ENCODE data around the gene LRRTM2. TPM values are rescaled to one million over a fixed set of nuclear protein-coding genes. Genes with fewer than 3 reads are reported as not detected.

The LRRTM2 gene
- total RNA-seq, 1 donor from 2014 or later, result not detected

GRCh38 chr5:138869038-138869437 lies 6.1 kb downstream of the LRRTM2 start:
- peaks cover 17% of the 10 kb centered on the region for H3K36me3 Mint-ChIP-seq
- Histone ChIP-seq H3K27me3 (no peaks in the 10 kb centered on the region), H3K36me3 (no peaks in the 10 kb centered on the region), H3K79me2 (ENCODE audit: low read depth) (peaks cover 90% of the 10 kb centered on the region), H4K20me1 (ENCODE audit: low read depth) (peaks cover 59% of the 10 kb centered on the region), H2AFZ (replicated peaks) (no peak overlapping the region), H3K4me1 (peaks cover 48% of the 10 kb centered on the region), H3K27ac (no peak overlapping the region), H3K4me2 (no peak overlapping the region), H3K9ac (no peak overlapping the region), H3F3A (ENCODE audit: low read depth) (peaks cover 27% of the 10 kb centered on the region), H3K9me3 (ENCODE audit: low read depth) (no peaks in the 10 kb centered on the region), H3K4me3 (no peak overlapping the region)
- TF ChIP-seq EZH2phosphoT487 (IDR thresholded peaks at IDR 0.05), result no peak
- TF ChIP-seq CTCF (IDR thresholded peaks at IDR 0.05), result no peak
- no peak for TF ChIP-seq EZH2 (IDR thresholded peaks at IDR 0.05)
- peaks cover 56% of the 10 kb centered on the region for H3K4me1 Mint-ChIP-seq
- no peak overlapping the region for H3K4me3 Mint-ChIP-seq
- no peak for DNase-seq (ENCODE audit: low spot score)
- H3K9me3 Mint-ChIP-seq, result peaks cover under 1% of the 10 kb centered on the region
- H3K27me3 Mint-ChIP-seq (ENCODE audit: insufficient read depth, low read depth), result no peaks in the 10 kb centered on the region
- H3K27ac Mint-ChIP-seq, result no peak overlapping the region

GRCh38 chr5:138867011-138867410 lies 8.1 kb downstream of the LRRTM2 start:
- Histone ChIP-seq H3K36me3 (no peaks in the 10 kb centered on the region), H4K20me1 (ENCODE audit: low read depth) (peaks cover 39% of the 10 kb centered on the region), H3K9me3 (ENCODE audit: low read depth) (no peaks in the 10 kb centered on the region), H3K27ac (no peak overlapping the region), H3K4me1 (peaks cover 28% of the 10 kb centered on the region), H3K4me3 (no peak overlapping the region), H3K79me2 (ENCODE audit: low read depth) (peaks cover 86% of the 10 kb centered on the region), H3K27me3 (no peaks in the 10 kb centered on the region), H2AFZ (replicated peaks) (no peak overlapping the region), H3K9ac (no peak overlapping the region), H3F3A (ENCODE audit: low read depth) (peaks cover 18% of the 10 kb centered on the region), H3K4me2 (no peak overlapping the region)
- Mint-ChIP-seq H3K4me1 (peaks cover 38% of the 10 kb centered on the region), H3K27ac (no peak overlapping the region), H3K4me3 (no peak overlapping the region), H3K36me3 (peaks cover 29% of the 10 kb centered on the region), H3K9me3 (peaks cover 18% of the 10 kb centered on the region), H3K27me3 (ENCODE audit: insufficient read depth, low read depth) (no peaks in the 10 kb centered on the region)
- no peak for DNase-seq (ENCODE audit: low spot score)
- no peak for TF ChIP-seq EZH2phosphoT487 (IDR thresholded peaks at IDR 0.05)
- TF ChIP-seq CTCF (IDR thresholded peaks at IDR 0.05), result no peak
- TF ChIP-seq EZH2 (IDR thresholded peaks at IDR 0.05), result no peak

GRCh38 chr5:138853132-138853531 lies 22.0 kb downstream of the LRRTM2 start:
- no peak for DNase-seq (ENCODE audit: low spot score)
- H3K27me3 Mint-ChIP-seq (ENCODE audit: insufficient read depth, low read depth), result peaks cover 3% of the 10 kb centered on the region
- H3K36me3 Mint-ChIP-seq, result no peaks in the 10 kb centered on the region
- H3K9me3 Mint-ChIP-seq, result no peaks in the 10 kb centered on the region
- H3K4me3 Mint-ChIP-seq, result no peak overlapping the region
- H4K20me1 ChIP-seq (ENCODE audit: low read depth), result peaks cover 27% of the 10 kb centered on the region
- H3K4me1 ChIP-seq, result no peaks in the 10 kb centered on the region
- H3K4me2 ChIP-seq, result no peak overlapping the region
- peaks cover 3% of the 10 kb centered on the region for H3F3A ChIP-seq (ENCODE audit: low read depth)
- no peaks in the 10 kb centered on the region for H3K4me1 Mint-ChIP-seq
- H3K9me3 ChIP-seq (ENCODE audit: low read depth), result no peaks in the 10 kb centered on the region
- H3K79me2 ChIP-seq (ENCODE audit: low read depth), result peaks cover 91% of the 10 kb centered on the region
- H3K4me3 ChIP-seq, result no peak overlapping the region
- no peaks in the 10 kb centered on the region for H3K27me3 ChIP-seq
- H3K36me3 ChIP-seq, result no peaks in the 10 kb centered on the region
- H3K9ac ChIP-seq, result no peak overlapping the region
- no peak overlapping the region for H3K27ac ChIP-seq
- no peak overlapping the region for H2AFZ ChIP-seq (replicated peaks)
- TF ChIP-seq CTCF (IDR thresholded peaks at IDR 0.05), result no peak
- TF ChIP-seq EZH2phosphoT487 (IDR thresholded peaks at IDR 0.05), result no peak
- TF ChIP-seq EZH2 (IDR thresholded peaks at IDR 0.05), result no peak
- H3K27ac Mint-ChIP-seq, result no peak overlapping the region

All from neural progenitor cell (in vitro differentiated cells).